Stimulated activated CD8-positive, alpha-beta memory T cell treated with anti-CD3 and anti-CD28 coated beads, Interleukin-7, amount 100 ng/mL, for 24 hours (primary cell): ENCODE data around the gene AKR1E2.

Experiments
- DNase-seq: peaks from one replicate; pipeline ENCODE4 v3.0.0-alpha.2; 2020; ENCODE audit warnings: low read depth

Gene AKR1E2

DNA sequence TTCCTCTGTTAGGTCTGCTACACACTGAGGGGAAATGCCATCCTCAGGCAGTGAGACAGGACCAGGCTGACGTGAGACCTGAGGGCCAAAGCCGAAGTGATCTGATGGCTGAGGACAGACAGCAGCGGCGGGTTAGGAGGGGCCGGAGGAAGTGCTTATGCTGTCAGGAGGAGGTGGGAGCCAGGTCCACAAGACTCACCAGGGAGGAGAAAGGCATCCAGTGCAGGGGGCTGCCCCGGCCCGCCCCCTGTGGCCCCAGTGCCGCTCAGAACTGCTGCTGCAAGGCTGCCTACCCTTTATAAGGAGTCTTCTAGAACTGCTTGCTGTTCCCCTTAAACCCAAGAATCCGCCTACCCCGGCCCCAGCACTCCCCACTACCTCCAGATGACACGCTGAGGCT is 19.8 kb downstream of the AKR1E2 start:
- no peak for DNase-seq

DNA sequence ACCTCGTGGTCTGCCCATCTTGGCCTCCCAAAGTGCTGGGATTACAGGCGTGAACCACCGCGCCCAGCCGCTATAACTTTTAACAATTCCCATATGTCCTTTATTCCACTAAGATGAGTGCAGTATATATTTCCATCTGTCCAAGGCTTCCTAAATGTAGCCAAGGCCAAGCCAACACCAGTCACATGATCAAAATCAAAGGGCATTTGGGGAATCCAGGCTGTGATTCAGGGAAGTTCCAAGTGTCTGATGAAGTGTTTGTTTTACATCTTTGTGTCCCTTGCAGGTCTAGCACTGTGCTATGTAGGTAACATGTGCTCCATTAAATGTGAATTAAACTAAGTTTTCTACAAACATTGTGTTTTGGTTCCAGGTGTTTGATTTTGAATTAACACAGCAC is 20.8 kb downstream of the AKR1E2 start:
- no peak for DNase-seq

DNA sequence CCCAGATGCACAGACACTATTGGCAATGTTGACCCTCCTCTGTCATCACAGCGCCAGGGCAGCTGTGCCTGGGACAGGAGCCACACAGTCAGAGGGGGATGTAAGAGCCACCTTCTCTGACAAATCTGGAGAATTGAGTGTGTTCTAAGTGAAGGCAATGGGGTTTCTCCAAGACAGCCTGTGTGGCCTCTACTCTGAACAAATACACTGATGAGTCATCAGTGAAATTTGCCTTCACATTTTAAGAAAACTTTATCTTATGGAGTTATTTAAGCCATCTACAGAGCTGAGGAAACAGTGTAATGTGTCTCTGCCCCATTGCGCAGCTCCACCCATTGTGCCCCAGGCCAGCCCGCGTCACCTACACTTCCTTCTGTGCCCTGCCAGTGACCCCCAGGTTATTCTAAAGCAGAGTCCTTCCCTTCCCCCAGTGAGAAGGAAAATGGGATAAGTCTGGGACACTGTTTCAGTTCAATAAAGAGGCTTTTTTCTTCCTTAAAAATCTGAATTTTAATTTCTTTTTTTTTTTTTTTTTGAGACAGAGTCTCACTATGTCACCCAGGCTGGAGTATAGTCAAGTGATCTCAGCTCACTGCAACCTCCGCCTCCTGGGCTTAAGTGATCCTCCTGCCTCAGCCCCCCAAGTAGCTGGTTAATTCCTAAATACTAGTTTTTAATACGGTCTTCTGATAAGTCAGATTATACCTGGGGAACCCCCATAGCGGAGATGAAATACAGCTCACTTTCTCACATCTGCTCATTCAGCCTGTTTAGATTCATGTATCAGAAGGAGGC is 21.8 kb downstream of the AKR1E2 start:
- no peak for DNase-seq

DNA sequence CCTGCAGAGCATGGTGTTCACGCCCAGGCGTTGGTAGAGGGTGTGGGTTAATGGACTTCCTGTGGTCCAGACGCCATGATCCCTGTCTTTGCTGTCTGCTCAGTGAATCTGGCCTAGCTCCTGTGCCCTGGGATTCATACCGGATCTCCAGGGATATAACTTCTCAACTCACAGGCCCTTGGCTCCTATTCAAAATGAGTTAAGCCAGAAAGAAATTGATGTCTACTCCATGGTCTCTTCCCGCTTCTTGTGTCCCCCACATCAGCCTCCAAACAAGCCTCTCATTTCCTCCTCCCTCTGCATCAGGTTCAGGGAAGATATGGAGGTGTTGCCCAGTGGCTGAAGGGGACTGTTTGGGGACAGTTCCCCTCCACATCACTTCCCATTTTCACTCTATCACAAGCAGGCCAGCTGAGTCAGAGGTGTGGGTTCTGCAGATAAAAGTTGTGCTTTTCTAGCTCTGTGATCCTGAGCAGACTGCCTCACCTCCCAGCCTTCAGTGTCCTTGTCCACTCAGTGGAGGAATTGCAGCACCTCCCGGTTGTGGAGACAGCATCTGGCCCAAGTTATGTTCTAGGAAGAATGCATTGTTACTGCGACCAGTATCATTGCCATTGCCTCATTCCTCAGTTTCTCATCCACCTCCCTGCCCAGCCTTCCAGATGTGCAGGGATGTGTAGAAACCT is 22.5 kb downstream of the AKR1E2 start:
- DNase-seq, result no peak

DNA sequence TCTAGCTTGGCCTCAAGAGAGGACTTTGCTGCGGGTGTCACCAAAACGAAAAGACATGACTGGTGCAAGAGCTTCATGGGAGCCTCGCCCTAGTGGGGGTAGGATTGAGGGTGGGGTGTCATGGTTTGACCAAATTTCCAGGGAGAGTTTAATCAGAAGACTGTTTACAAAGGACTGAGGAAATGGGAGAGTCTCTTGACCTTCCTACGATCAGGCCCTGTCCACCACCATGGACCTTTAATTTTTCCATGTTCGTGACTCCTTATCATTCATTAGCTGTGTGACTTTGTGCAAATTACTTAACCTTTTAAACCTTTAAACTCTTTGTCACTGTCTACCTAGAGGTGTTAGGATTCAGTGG is 23.0 kb downstream of the AKR1E2 start:
- DNase-seq, result no peak

DNA sequence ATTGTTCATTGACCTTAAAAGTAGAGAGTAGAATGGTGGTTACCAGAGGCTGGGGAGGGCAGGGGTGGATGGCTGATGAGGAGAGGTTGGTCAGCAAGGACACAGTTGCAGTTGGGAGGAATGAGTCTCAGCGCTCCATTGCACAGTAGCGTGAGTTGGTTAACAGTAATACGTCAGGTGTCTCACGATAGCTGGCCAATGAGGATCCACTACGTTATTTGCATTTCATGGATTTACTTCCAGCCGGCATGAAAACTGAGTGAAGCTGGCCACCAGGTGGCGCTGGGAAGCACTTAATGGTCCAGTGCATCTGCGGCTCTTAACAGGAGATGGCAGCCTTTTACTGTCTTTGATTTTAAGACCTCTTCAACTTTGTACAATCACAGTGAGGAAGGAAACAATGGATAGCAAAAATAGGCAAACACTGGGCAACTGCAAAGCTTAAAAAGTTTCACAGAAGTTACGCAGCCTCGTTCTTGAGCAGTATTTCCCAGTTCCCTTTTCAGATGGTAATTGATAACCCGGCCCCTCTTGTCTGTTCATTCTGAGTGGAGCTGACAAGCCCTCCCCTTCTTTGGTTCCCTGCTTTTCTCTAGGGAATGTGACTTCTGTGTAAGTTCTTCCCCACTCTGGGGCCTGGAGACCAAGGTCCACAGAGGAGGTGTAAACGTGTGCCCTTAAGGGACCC is 23.7 kb downstream of the AKR1E2 start:
- peak; percentile 85 for DNase-seq

DNA sequence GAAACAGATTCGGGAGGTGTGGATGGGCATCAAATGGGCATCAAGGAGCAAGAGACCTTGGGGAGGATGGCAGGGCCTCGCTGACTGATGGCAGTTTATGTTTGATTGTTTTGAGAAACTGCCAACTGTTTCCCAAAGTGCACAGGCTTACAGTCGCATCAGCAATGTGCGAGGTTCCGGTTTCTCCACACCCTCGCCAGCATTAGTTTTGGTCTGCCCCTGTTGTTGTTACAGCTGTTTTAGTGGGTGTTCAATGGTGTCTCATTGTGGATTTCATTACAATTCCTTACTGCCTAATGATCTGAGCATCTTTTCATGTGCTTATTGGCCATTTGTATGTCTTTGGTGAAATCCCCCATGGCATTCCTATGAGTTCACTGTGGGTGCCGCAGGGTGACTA is 24.4 kb downstream of the AKR1E2 start:
- DNase-seq, result no peak

DNA sequence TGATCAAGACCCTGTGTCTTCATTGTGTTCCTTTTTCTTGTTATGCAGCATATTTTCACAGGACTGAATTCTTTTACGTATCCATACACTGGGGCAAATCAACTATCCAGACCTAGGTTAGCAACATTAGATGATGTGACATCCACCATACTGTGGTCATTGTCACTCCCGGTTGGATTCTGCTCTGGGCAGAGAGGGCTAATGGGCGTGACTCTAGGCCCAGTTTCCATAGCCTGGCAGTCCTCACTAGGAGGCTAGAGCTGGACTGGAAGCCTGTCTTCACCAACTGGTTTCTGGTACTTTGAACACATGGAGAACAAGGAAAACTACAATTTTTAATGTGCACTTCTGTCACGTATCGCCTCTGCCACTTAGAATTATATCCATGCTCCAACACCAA is 25.2 kb downstream of the AKR1E2 start:
- DNase-seq, result no peak

DNA sequence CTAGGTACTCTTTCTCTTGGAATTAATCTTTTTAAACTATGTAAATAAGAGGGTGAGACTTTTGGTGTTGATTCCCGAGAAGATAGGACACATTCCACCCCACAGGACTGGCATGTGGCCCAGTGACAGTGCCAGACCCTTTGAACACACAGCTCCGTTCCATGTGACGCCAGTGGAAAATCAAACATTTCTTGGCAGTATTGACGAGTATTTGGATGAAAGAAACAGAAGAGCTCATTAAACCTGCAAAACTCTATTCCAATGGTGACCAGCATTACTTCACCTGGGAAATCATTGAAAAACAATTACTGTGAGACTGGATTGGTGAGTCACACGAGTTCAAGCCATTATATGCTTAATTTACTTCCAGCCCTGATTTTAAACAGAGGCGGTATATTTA is 25.8 kb downstream of the AKR1E2 start:
- DNase-seq, result no peak

DNA sequence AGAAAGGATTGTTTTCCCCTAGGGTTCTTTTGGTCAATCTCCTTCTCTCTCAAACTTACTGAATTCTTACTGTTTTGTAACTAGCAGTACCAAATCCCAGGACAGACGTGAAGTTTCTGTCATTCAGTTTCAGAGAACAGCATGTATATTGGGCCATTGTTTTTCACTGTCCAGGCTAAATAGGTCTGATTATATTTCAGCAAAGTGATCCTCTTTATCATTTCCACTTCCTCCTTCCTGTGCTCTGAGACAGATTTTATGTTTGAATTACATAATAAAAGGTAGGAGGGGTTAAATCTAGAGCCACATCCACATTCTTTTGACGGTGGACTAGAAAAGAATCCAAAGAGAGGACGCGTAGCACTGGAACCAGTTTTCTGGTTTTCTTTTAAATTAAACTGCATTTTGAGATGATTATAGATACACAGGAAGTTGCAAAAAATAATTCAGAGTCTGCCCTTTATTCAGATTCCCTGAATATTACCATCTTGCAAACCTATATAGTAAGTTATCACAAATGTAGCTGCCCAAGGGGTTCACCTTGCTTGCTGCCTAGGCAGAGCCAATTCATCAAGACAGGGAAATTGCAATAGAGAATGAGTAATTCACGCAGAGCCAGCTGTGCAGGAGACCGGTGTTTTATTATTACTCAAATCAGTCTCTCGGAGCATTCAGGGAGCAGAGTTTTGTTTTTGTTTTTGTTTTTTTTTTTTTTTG is 40.1 kb downstream of the AKR1E2 start:
- DNase-seq, result no peak

DNA sequence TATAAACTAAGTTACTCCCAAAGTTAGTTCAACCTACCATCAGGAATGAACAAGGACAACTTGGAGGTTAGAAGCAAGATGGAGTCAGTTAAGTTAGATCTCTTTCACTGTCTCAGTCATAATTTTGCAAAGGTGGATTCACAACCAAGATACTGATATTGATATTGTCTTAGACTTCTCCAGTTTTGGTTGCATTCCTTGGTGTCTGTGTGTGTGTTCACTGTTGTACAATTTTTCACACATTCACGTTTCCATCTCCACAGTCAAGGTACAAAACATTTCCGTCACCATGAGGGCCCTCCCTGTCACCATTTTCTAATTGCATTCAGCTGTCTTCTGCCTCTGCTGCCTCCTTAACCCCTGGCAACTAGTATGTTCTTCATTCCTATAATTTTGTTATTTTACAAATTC is 41.1 kb downstream of the AKR1E2 start:
- DNase-seq, result no peak

DNA sequence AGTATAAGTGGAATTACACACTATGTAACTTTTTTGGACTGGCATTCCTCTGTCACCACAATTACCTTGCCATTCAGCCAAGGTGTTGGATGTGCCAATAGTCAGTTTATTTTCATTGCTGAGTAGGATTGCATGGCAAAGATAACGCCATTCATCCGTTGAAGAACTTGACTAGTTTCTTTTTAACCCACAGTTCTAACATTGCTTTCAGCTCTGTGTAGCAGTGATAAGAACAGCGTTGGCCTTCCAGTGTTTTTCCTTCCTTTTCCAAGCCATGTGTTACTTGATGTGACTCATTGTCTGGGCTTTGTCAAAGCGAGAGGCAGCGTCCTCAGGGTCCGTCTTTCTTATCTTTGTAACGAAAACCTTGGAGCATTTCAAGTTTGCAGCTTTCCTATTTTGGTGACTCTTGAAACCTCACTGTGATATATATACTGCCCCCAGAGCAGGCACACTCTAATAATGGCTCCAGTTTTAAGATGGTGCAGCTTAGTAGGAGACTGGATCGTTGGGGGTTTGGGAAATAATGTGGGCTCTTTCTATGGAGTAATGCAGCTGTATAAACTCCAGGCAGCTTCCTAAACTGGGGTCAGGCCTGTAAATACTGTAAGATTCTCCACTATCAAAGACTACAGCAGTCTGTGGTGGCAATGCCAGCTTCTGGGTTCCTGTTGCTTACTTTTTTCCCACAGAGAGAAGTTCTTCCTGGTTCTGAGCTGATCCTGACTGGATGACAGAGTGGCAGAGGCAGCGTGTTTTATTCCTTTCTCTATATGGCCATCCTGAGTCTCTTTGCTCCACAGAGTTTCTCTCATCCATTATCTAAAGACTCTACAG is 41.7 kb downstream of the AKR1E2 start:
- no peak for DNase-seq

DNA sequence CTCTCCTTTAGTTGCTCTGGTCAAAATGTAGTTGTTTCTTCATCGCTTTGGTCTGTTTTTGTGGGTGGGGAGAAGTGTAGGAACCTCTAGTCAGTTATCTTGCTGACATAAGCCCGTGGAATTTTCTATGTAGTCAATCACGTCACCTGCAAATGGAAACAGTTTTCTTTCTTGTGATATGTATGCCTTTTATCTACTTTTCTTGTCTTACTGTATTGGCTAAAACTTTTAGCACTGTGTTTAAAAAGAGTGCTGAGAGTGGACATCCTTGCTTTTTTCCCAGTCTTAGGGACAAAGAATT is 42.3 kb downstream of the AKR1E2 start:
- DNase-seq, result no peak

DNA sequence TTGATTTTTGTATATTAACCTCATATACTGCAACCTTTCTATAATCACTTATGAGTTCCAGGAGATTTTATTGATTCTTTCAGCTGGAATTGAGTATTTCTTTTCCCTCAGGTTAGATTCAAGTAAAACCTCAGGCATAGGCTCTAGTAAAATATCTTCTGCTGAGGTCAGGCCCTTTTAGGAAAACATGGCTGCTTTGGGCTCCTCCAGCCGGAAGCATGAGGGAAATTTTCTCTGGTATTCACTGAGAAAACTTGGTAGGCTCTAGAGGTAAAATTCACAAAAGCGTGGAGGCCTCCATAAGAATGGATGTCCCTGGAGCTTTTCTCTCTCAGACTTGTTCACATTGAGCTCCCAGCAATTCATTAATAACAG is 56.7 kb downstream of the AKR1E2 start:
- DNase-seq, result no peak

DNA sequence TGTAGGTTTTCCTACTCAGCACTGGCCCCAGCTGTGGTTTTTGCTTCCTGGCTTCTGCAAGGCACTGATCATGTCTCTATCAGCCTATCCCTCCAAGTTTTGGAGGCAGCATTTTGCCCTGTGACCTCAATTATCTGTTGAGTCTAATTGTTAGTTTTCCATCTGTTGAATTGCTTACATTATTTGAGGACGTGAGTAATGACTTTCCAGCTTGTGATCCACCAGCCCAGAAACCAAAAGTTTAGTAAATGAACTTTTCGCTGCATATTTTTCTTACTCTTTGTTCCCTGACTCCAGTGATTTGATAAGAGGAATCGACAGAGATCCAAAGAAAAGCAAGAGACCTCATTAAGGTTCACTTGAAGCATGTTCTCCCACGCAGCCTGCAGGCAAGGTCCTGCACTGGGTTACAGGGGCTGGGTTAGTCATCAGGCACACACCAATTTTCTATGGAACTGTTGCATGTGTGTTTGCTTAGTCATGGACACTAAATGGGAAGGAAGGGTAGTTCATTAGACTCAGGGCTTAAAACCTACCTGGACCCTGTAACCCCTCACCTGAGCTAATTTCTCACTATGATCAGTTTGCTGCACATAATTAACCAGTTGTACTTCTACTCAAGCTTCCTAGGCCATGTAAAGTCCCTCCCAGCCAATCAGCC is 57.2 kb downstream of the AKR1E2 start:
- no peak for DNase-seq

DNA sequence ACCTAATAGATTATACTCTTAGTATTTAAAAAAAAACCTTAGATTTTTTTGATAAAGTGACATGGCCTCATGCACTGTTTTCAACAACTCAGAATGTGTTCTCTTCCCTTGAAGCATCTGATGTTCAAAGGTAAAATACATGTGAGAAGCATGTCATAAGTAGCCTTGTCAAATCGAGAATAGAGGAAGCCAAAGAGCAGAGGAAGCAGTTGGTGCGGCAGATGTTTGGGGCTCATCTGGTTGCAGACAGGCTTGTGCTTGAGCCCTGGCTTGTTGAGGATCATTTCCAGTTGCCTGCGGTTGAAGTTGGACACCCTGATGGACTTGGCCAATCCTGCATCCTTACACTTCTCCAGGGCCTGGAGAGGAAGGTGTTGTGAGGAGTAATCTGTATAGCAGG is 59.2 kb downstream of the AKR1E2 start:
- DNase-seq, result no peak

DNA sequence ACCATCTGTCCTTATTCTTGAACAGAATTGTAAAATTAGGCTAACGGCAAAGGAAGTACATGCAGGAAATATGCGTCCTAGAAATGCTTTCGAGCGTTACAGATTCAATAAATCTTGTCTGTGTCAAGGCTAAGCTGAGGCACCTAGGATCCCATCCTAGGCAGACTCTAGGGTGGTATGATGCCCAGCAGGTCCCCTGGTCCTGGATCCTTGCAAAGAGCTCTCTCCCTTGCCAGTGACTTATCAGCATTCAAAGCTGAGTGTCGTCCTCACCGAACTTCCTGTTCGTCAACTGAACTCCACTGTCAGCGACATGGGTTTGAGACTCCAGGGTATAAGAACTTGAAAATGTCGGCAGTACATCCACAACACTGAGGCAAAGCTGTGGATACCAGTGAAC is 61.5 kb downstream of the AKR1E2 start:
- no peak for DNase-seq

DNA sequence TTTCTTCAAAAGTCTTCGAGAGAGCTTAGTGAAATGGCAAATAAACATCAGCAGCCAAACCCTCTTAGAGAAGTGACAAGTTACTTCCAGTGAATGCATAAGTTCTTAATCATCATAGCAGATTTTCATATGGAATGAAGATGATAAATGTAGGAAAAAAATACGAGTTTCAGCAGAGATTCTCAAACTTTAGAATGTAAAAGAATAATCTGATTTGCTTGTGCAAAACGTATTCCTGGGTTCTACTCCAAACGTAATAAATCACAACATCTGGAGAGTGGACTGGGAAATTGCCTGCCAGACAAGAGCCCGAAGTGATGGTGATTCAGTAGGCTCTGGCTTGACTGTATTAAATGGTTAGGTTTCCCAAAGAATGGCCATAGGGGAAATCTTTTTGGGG is 62.2 kb downstream of the AKR1E2 start:
- DNase-seq, result no peak

DNA sequence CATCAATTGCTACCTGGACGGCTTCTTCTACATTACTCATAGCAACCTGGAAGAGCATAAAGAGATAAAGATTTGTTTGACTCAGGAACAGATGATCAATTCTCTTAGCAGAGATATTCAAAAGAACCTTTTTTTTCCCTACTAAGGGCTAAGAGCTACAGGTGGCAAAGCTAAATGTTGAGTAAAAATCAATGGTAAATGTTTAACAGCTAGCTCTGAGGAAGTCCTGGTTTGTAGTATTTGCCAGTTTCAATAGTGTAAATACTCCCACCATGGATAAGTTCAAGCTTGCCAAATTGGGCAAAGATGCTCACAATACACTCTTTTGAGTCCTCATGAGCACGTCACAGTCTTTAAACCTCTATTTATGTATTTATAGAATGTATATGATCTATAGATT is 64.0 kb downstream of the AKR1E2 start:
- no peak for DNase-seq

DNA sequence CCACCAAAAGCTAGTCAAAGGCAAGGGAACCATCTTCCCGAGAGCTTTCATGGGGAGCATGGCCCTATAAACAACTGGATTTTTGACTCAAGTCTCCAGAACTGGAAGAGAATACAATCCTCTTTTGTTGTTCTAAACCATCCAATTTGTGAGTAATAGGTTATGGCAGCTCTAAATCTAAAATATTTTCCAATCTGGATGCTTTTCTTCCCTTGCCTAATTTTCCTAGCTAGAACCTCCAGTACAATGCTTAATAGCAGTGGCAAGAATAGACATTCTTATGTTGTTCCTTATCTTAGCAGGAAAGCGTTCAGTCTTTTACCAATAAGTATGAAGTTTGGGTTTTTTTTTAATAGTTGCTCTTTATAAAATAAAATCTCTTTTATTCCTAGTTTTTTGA is 66.7 kb downstream of the AKR1E2 start:
- DNase-seq, result no peak

DNA sequence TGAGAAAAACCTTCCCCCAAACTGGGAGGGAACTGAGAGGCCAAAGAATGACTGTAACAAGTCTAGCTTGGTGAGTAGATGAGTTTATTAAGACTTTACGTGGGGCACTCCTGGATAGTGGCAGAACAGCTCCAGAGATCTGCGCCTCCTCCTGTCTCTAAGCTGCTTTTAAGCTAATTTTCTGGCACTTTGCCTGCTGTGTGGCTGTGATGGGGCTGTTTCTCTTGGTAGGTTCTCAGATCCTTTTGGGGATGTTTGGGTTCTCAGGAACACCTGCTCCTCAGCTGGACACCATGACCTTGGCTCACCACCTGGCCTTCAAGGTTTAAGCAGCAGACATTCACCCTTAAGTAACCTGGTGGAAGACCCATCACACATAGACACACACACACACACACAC is 68.3 kb downstream of the AKR1E2 start:
- no peak for DNase-seq
